ENCODE results near the gene ROBO1. TPM values are rescaled to one million over a fixed set of nuclear protein-coding genes. Genes with fewer than 3 reads are reported as not detected.

The ROBO1 gene
- total and polyA plus RNA-seq, 2 experiments from 2014 or later: 18.8 to 31.9 TPM

- no peak overlapping the region for H3K27ac ChIP-seq
- 98 to 99% methylated on average over 3 of the region's 3 CpGs for WGBS, 2 experiments (ENCODE audit: low coverage in 1 of 2, low lambda C conversion rate in 2 of 2, missing lambda C conversion rate in 2 of 2)
- H3K9ac ChIP-seq: no peak overlapping the region
- TF ChIP-seq EZH2phosphoT487 (IDR thresholded peaks at IDR 0.05; ENCODE audit: insufficient read depth, low read depth): no peak
- no peak for TF ChIP-seq EZH2 (IDR thresholded peaks at IDR 0.05; ENCODE audit: insufficient read depth, poor library complexity, severe bottlenecking)
- DNase-seq: no peak
- H3K9me2 ChIP-seq (ENCODE audit: insufficient read depth): no peaks in the 10 kb centered on the region
- no peaks in the 10 kb centered on the region for H4K20me1 ChIP-seq (ENCODE audit: insufficient read depth)
- in situ Hi-C loops (cut with MboI): no loop called here
- no peaks in the 10 kb centered on the region for H3K36me3 ChIP-seq (ENCODE audit: low read depth)
- no peaks in the 10 kb centered on the region for H3K79me2 ChIP-seq (ENCODE audit: insufficient read depth)
- no peaks in the 10 kb centered on the region for H3K9me3 ChIP-seq (ENCODE audit: low read depth)
- no peak overlapping the region for H3K4me3 ChIP-seq
- peaks cover 15% of the 10 kb centered on the region for H3K4me1 ChIP-seq (ENCODE audit: insufficient read depth)
- no peak overlapping the region for H3K4me2 ChIP-seq (ENCODE audit: unreplicated experiment)
- no peaks in the 10 kb centered on the region for H3K27me3 ChIP-seq (replicated peaks; ENCODE audit: insufficient read depth)
- no peak overlapping the region for H2AFZ ChIP-seq
- peaks cover 11% of the 10 kb centered on the region for H3F3A ChIP-seq (ENCODE audit: insufficient read depth)
Measured at GRCh38 chr3:78847603-78848002, 920.2 kb downstream of the ROBO1 start.

GRCh38 chr3:78847203-78847602, 920.6 kb downstream of the ROBO1 start:
- Histone ChIP-seq H3K9ac (no peak overlapping the region), H3K9me2 (ENCODE audit: insufficient read depth) (no peaks in the 10 kb centered on the region), H3K4me1 (ENCODE audit: insufficient read depth) (peaks cover 15% of the 10 kb centered on the region), H2AFZ (no peak overlapping the region), H3K36me3 (ENCODE audit: low read depth) (no peaks in the 10 kb centered on the region), H3F3A (ENCODE audit: insufficient read depth) (peaks cover 11% of the 10 kb centered on the region), H3K79me2 (ENCODE audit: insufficient read depth) (no peaks in the 10 kb centered on the region), H3K9me3 (ENCODE audit: low read depth) (no peaks in the 10 kb centered on the region), H3K4me2 (ENCODE audit: unreplicated experiment) (peak overlapping the region; percentile 9), H3K27ac (no peak overlapping the region), H4K20me1 (ENCODE audit: insufficient read depth) (no peaks in the 10 kb centered on the region), H3K4me3 (no peak overlapping the region), H3K27me3 (replicated peaks; ENCODE audit: insufficient read depth) (no peaks in the 10 kb centered on the region)
- in situ Hi-C loops (cut with MboI): no loop called here
- DNase-seq: no peak
- no peak for TF ChIP-seq EZH2 (IDR thresholded peaks at IDR 0.05; ENCODE audit: insufficient read depth, poor library complexity, severe bottlenecking)
- TF ChIP-seq EZH2phosphoT487 (IDR thresholded peaks at IDR 0.05; ENCODE audit: insufficient read depth, low read depth): no peak
- WGBS, 2 experiments (ENCODE audit: low coverage in 1 of 2, low lambda C conversion rate in 2 of 2, missing lambda C conversion rate in 2 of 2): 96% methylated on average over 4 of the region's 4 CpGs

DNA sequence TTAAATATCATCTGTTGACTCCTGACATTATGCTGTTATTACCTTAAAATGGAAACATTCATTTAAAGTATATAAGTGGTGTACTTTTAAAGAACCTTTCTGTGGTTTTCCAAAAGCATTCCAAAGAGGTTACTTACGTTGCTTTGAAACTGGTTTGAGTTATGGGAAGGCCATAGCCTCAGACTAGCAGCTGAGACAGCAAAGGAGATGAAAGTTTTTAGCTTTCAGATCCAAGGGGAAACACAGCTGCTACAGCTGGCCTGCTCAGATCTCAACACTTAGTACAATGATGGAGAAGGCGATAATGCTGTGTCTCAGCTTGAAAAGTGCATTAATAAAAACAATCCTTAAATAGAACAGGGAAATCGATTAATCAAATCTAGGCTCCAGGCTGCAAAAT, 921.1 kb downstream of the ROBO1 start:
- Histone ChIP-seq H3F3A (ENCODE audit: insufficient read depth) (peaks cover 11% of the 10 kb centered on the region), H3K9me2 (ENCODE audit: insufficient read depth) (no peaks in the 10 kb centered on the region), H3K9me3 (ENCODE audit: low read depth) (no peaks in the 10 kb centered on the region), H3K27me3 (replicated peaks; ENCODE audit: insufficient read depth) (no peaks in the 10 kb centered on the region), H3K4me2 (ENCODE audit: unreplicated experiment) (peak overlapping the region; percentile 9), H3K27ac (no peak overlapping the region), H3K36me3 (ENCODE audit: low read depth) (no peaks in the 10 kb centered on the region), H3K4me1 (ENCODE audit: insufficient read depth) (peaks cover 15% of the 10 kb centered on the region), H3K4me3 (no peak overlapping the region), H3K79me2 (ENCODE audit: insufficient read depth) (no peaks in the 10 kb centered on the region), H2AFZ (no peak overlapping the region), H3K9ac (no peak overlapping the region), H4K20me1 (ENCODE audit: insufficient read depth) (no peaks in the 10 kb centered on the region)
- TF ChIP-seq EZH2 (IDR thresholded peaks at IDR 0.05; ENCODE audit: insufficient read depth, poor library complexity, severe bottlenecking) (no peak), EZH2phosphoT487 (IDR thresholded peaks at IDR 0.05; ENCODE audit: insufficient read depth, low read depth) (no peak)
- in situ Hi-C loops (cut with MboI): no loop called here
- WGBS, 2 experiments (ENCODE audit: low coverage in 1 of 2, low lambda C conversion rate in 2 of 2, missing lambda C conversion rate in 2 of 2): 35 to 46% methylated on average over 3 of the region's 3 CpGs
- DNase-seq: peak; percentile 67

- in situ Hi-C loops (cut with MboI): no loop called here
- 94 to 97% methylated on average over 3 of the region's 3 CpGs for WGBS, 2 experiments (ENCODE audit: low coverage in 1 of 2, low lambda C conversion rate in 2 of 2, missing lambda C conversion rate in 2 of 2)
- Histone ChIP-seq H2AFZ (no peak overlapping the region), H3K4me3 (no peak overlapping the region), H3K36me3 (ENCODE audit: low read depth) (no peaks in the 10 kb centered on the region), H3K27me3 (replicated peaks; ENCODE audit: insufficient read depth) (no peaks in the 10 kb centered on the region), H3K4me1 (ENCODE audit: insufficient read depth) (peaks cover 15% of the 10 kb centered on the region), H3K27ac (no peak overlapping the region), H3K9ac (no peak overlapping the region), H3F3A (ENCODE audit: insufficient read depth) (peaks cover 11% of the 10 kb centered on the region), H3K9me3 (ENCODE audit: low read depth) (no peaks in the 10 kb centered on the region), H4K20me1 (ENCODE audit: insufficient read depth) (no peaks in the 10 kb centered on the region), H3K9me2 (ENCODE audit: insufficient read depth) (no peaks in the 10 kb centered on the region), H3K4me2 (ENCODE audit: unreplicated experiment) (no peak overlapping the region), H3K79me2 (ENCODE audit: insufficient read depth) (no peaks in the 10 kb centered on the region)
- TF ChIP-seq EZH2phosphoT487 (IDR thresholded peaks at IDR 0.05; ENCODE audit: insufficient read depth, low read depth) (no peak), EZH2 (IDR thresholded peaks at IDR 0.05; ENCODE audit: insufficient read depth, poor library complexity, severe bottlenecking) (no peak)
- DNase-seq: no peak
Measured at GRCh38 chr3:78845605-78846004, 922.2 kb downstream of the ROBO1 start.

- Histone ChIP-seq H3K27me3 (replicated peaks; ENCODE audit: insufficient read depth) (no peaks in the 10 kb centered on the region), H3K79me2 (ENCODE audit: insufficient read depth) (no peaks in the 10 kb centered on the region), H3K9ac (no peak overlapping the region), H3K9me2 (ENCODE audit: insufficient read depth) (no peaks in the 10 kb centered on the region), H3K9me3 (ENCODE audit: low read depth) (no peaks in the 10 kb centered on the region), H3K36me3 (ENCODE audit: low read depth) (no peaks in the 10 kb centered on the region), H3K4me1 (ENCODE audit: insufficient read depth) (peaks cover 20% of the 10 kb centered on the region), H3K4me3 (no peak overlapping the region), H3F3A (ENCODE audit: insufficient read depth) (peaks cover 11% of the 10 kb centered on the region), H2AFZ (no peak overlapping the region), H3K27ac (no peak overlapping the region), H4K20me1 (ENCODE audit: insufficient read depth) (no peaks in the 10 kb centered on the region), H3K4me2 (ENCODE audit: unreplicated experiment) (no peak overlapping the region)
- in situ Hi-C loops (cut with MboI): no loop called here
- DNase-seq: no peak
- 97 to 98% methylated on average over 4 of the region's 4 CpGs for WGBS, 2 experiments (ENCODE audit: low coverage in 1 of 2, low lambda C conversion rate in 2 of 2, missing lambda C conversion rate in 2 of 2)
- no peak for TF ChIP-seq EZH2 (IDR thresholded peaks at IDR 0.05; ENCODE audit: insufficient read depth, poor library complexity, severe bottlenecking)
- no peak for TF ChIP-seq EZH2phosphoT487 (IDR thresholded peaks at IDR 0.05; ENCODE audit: insufficient read depth, low read depth)
Measured at GRCh38 chr3:78844307-78844706, 923.5 kb downstream of the ROBO1 start.
